Neutrophil (primary cell): ENCODE results near the gene GPBAR1.

Source experiments
- H3K27ac ChIP-seq: fragments of 200-600 bp; sonication (generic); 2 replicates; pipeline ENCODE4 v1.5.1; 2016; ENCODE audit warnings: mild to moderate bottlenecking, moderate library complexity
- H3K27me3 ChIP-seq: fragments of 200-600 bp; sonication (generic); 2 replicates; pipeline ENCODE4 v1.6.0; 2016; ENCODE audit warnings: mild to moderate bottlenecking
- H3K36me3 ChIP-seq: fragments of 200-600 bp; sonication (generic); 2 replicates; pipeline ENCODE4 v1.5.1; 2017
- H3K4me1 ChIP-seq, 2 experiments: fragments of 200-600 bp in 1 of 2; sonication (generic) in 1 of 2; 1 replicate in 1 of 2; 2 replicates in 1 of 2; pipeline versions ENCODE4 v1.5.1 to v1.6.1; 2013 to 2016; ENCODE audit warnings: low read depth in 1 of 2, low read length in 1 of 2, mild to moderate bottlenecking in 1 of 2, moderate library complexity in 1 of 2; ENCODE audit not compliant: control insufficient read depth in 1 of 2, insufficient read depth in 1 of 2
- H3K4me3 ChIP-seq, 2 experiments: fragments of 200-600 bp in 1 of 2; sonication (generic) in 1 of 2; 1 replicate in 1 of 2; 2 replicates in 1 of 2; pipeline ENCODE4 v1.5.1; 2013 to 2016; ENCODE audit warnings: low read depth in 1 of 2, low read length in 1 of 2, mild to moderate bottlenecking in 1 of 2, moderate library complexity in 1 of 2
- H3K9me3 ChIP-seq: fragments of 200-600 bp; sonication (generic); 2 replicates; pipeline ENCODE4 v1.5.1; 2016
- CTCF ChIP-seq: fragments of 200-600 bp; sonication (generic); IDR thresholded peaks from 2 replicates; pipeline ENCODE4 v1.5.1; 2016; ENCODE audit warnings: antibody characterized with exemption

GPBAR1 gene

GRCh38 chr2:218294430-218295022 is 33.7 kb downstream of the GPBAR1 start:
- TF ChIP-seq CTCF: no peak
- Histone ChIP-seq H3K36me3 (no peaks in the 10 kb centered on the region), H3K4me1 (peaks cover 50 to 52% of the 10 kb centered on the region in 2 experiments), H3K9me3 (no peaks in the 10 kb centered on the region), H3K27ac (peak overlapping the region; percentile 96), H3K4me3 (peak overlapping the region; percentile 9 to 29), H3K27me3 (no peaks in the 10 kb centered on the region)

- no peak overlapping the region for H3K27ac ChIP-seq
- H3K27me3 ChIP-seq: no peaks in the 10 kb centered on the region
- peaks cover 45 to 47% of the 10 kb centered on the region in 2 experiments for H3K4me1 ChIP-seq
- no peaks in the 10 kb centered on the region for H3K9me3 ChIP-seq
- H3K36me3 ChIP-seq: no peaks in the 10 kb centered on the region
- H3K4me3 ChIP-seq: no peak overlapping the region
- no peak for TF ChIP-seq CTCF
Measured at GRCh38 chr2:218295029-218295428, 34.2 kb downstream of the GPBAR1 start.

GRCh38 chr2:218296200-218296599 is 35.4 kb downstream of the GPBAR1 start:
- Histone ChIP-seq H3K36me3 (no peaks in the 10 kb centered on the region), H3K27ac (no peak overlapping the region), H3K4me1 (peaks cover 36 to 38% of the 10 kb centered on the region in 2 experiments), H3K4me3 (no peak overlapping the region), H3K9me3 (no peaks in the 10 kb centered on the region), H3K27me3 (no peaks in the 10 kb centered on the region)
- TF ChIP-seq CTCF: no peak

GRCh38 chr2:218296847-218297246 is 36.0 kb downstream of the GPBAR1 start:
- peaks cover 34 to 37% of the 10 kb centered on the region in 2 experiments for H3K4me1 ChIP-seq
- H3K27me3 ChIP-seq: no peaks in the 10 kb centered on the region
- no peaks in the 10 kb centered on the region for H3K36me3 ChIP-seq
- H3K27ac ChIP-seq: no peak overlapping the region
- no peak overlapping the region for H3K4me3 ChIP-seq
- no peak for TF ChIP-seq CTCF
- H3K9me3 ChIP-seq: no peaks in the 10 kb centered on the region

GRCh38 chr2:218298314-218298875 is 37.6 kb downstream of the GPBAR1 start:
- H3K9me3 ChIP-seq: no peaks in the 10 kb centered on the region
- H3K4me3 ChIP-seq: no peak overlapping the region
- H3K27ac ChIP-seq: no peak overlapping the region
- TF ChIP-seq CTCF: no peak
- H3K27me3 ChIP-seq: no peaks in the 10 kb centered on the region
- no peaks in the 10 kb centered on the region for H3K36me3 ChIP-seq
- peaks cover 22 to 23% of the 10 kb centered on the region in 2 experiments for H3K4me1 ChIP-seq
